HuH-7 (cell line): ENCODE data around the gene SMAD1.

Experiments used
- DNase-seq: peaks from one replicate; pipeline ENCODE4 v3.0.0; 2011; ENCODE audit warnings: low spot score

SMAD1 gene

DNA sequence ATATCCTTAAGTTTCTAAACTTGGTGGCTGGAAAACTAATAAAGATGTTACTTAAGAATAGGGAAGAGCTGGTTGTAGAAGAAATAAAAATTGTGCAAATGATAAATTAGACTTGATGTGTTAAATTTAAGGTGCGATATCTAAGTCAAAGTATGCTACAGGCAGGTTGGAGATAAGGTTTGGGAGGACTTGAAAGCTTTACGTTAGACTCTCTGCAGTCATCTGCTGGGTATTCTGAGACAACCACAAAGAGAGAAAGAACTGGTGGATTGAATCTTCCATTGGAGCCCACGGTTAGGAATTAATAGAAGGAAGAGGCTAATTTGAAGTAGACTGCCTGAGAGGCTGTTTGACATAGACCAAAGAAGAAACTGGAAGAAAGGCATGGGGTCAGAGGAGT lies 7.9 kb downstream of the SMAD1 start:
- DNase-seq, result no peak

DNA sequence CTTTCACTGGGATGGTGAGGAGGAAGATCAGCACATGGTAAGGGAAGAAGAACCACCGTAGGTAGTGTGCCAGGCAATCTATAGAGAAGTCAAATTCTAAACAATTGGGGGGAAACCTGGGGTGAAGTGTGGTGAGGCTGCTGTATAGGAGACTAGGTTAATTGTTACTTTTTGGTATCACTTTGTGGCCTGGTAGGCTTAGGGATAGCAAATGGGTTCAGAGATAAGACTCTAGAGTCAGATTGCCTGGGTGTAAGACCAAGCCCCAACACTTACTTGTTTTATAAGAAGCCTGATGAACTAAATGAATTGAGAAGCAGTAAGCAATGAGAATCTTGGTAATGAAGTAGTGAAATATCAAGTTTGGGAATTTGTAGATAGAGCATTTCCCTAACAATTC lies 8.7 kb downstream of the SMAD1 start:
- no peak for DNase-seq

DNA sequence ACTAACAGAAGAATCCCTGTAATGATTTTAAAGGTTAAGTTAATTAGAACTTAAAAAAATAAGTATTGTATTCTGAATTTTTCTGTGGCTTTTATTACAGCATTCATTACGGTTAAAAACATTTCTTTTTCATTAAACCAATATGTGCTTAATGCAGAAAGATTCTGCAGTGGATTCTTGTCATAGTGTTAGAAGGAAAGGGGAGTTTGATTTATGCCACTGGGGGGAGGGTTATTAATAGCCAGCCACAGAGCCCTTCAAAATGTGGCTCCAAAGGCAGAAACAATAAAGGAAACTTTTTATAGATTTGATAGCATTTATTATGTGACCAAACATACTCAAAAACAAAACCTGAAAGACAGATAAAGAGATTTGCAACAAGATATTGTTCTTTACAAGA lies 9.1 kb downstream of the SMAD1 start:
- DNase-seq, result no peak

DNA sequence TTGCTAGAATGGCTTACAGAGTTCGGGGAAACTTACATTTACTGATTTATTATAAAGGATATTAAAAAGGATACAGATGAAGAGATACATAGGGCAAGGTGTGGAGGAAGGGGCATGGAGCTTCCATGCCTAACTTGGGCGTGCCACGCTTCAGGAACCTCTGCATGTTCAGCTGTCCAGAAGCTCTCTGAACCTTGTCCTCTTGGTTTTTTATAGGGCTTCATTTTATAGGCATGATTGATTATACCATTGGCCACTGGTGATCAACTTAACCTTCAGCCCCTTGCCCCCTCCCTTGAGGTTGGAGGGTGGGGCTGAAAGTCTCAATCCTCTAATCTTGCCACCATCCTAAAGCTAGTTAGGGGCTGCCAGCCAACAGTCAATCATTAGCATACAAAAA lies 10.7 kb downstream of the SMAD1 start:
- no peak for DNase-seq

DNA sequence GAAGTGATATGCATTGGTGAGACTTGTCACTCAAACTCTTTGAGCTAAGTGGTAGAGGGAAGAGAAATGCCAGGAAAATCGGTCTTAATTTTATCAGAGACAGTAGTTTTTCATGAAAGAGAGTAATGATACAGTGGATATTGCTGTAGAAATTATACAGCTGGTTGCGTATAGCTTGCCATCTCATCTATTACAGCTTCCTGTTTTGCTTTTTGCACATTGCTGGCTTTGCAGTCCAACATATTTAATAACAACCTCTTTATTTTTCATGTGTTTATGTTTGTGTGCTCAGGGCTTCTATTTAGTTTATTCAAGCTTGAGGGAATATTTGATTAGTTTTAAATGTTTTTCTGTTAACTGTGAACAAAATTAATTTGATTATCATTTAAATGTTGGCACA lies 11.5 kb downstream of the SMAD1 start:
- no peak for DNase-seq

DNA sequence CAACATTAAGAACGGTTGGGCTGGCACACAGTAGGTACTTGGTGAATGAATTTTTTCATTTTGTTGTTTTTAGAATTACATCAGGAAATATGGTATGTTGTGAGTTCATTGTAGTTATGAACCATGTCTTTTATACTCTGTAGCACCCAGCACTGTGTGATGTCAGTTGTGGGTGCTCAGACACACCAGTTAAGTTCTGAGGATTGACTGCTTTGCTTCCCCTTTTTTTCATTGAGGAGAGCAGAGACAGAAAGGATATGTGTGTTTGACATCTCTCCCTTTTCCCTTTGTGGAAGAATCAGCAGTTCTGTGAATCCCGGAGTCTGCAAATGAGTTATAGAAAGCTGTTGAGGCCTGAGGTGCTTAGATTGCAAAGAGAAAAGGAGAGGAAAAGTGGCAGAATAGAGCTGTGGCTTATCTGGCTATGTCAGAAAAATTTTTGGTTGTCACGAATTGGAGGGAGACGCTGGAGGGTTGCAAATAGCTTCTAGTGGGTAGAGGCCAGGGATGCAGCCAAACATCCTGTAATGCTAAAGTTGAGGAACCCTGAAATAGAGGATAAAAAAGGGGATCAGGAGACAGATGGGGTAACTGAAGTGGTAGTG lies 13.1 kb downstream of the SMAD1 start:
- DNase-seq, result no peak

DNA sequence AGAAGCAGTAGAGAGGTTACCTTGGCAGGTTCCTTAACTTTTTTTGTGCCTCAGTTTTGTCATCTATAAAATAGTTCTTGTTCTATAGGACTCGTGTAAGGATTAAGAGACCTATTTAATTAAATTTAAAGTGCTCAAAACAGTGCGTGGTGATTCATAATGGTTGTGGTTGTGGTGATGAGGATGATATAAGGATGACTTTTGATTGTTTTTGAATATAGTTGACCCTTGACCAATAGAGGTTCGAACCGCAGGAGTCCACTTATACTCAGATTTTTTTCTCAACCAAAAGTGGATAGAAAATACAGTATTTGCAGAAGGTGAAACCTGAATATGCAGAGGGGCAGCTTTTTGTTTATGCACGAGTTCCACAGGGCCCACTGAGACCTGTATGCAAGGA lies 14.6 kb downstream of the SMAD1 start:
- DNase-seq, result no peak

DNA sequence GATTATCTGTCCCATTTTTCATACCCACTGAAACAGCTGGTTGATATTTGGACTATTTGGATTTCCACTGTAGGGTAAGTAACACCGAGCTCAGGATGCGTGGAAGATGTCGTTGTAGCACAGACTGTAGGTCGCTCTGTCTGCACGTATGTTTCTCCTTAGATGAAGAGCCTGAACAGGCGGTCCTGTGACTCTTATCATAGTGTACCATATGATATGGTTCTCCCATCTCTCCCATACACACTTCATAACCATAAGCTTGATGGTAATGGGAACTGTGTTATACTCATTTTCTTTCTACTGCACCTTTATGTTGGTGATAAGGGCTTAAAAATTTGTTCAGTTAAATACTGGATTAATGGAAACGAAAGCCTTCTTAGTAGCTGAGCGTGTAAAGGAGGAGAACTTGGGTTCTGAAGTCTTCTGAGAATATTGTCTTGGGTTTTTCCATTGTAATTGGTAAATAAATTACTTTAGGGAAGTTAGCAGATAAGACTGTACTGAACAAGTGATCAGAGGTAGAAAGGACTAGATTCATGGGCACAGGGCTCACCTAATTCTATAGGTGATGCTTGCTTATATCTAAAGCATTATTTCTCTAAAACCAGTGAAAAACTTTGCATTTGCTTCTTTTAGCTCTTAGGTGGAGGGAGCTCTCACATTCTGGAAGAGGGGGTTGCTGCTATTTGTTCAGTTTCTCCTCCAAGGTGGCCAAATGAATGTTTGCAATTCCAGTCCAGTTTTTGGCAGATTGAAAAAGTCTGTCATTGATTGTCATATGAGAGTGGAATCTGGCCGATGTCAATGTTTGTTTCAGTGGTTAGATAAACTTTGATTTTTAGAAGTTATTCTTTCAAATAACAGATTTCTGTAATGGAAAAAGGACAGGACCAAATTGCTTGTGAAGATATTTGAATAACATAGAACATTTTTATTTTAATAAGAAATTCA lies 15.8 kb downstream of the SMAD1 start:
- no peak for DNase-seq

DNA sequence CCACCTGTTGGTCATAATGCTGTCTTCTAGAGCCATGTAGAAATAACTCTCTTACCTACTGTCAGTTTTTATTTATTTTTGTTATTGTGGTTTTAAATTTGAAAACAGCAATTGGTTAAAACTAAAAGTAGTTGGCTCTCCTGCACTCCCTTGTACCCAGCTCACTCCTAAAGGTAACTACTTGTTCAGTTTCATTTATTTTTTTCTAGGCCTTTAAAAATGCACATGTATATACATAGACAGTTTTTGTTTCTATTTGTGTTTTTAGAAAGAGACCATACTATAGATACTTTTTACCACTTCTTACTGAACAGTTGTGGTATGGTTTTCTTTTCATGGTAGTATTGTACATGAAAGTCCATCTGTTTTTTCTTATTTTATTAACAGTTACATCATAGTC lies 16.8 kb downstream of the SMAD1 start:
- DNase-seq, result no peak

DNA sequence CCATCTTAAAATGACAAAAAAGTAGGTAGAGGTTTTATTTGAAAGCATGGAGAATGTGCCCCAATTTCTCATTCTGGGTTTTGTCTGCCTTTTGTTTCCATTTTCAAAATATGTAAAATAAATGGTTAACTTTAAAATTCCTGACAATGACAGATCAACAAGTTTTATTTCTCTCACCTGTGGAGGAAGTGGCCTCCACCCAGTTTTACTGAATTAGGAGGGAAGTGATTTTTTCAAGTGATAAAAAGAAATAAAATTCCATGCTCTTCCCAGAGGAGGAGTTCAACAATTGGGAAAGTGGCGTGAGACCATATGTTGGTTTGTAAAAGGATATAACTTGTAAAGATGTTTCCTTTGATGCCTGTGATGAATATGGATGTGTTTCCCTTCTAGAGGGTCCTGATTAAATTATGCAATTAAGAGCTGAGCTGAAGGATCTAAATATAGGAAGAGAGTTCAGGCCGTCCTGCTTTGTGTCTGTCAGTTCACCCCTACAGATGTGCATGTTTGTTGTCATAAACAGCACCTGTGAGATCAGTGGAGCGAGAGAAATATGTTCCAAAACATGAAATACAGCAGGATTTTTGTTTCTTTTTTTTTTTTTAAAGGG lies 19.5 kb downstream of the SMAD1 start:
- no peak for DNase-seq

DNA sequence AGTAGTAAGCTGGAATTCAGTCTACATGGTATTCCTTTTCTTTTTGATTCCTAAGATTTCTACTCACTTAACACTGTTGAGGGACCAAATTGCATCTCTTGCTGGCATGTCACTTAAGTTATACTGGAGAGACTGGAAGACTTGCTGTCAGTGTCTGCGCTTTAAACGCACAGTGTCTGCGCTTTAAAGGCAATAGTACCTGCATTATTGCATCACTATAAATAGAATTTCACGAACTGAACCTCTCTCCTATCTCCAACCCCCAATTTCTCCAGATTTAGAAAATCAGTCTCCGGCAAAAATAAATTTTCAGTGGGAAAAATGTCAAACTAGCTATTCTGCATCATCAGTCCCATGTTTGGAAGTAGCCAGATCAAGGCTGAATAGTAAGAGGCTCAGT lies 21.2 kb downstream of the SMAD1 start:
- DNase-seq, result no peak

DNA sequence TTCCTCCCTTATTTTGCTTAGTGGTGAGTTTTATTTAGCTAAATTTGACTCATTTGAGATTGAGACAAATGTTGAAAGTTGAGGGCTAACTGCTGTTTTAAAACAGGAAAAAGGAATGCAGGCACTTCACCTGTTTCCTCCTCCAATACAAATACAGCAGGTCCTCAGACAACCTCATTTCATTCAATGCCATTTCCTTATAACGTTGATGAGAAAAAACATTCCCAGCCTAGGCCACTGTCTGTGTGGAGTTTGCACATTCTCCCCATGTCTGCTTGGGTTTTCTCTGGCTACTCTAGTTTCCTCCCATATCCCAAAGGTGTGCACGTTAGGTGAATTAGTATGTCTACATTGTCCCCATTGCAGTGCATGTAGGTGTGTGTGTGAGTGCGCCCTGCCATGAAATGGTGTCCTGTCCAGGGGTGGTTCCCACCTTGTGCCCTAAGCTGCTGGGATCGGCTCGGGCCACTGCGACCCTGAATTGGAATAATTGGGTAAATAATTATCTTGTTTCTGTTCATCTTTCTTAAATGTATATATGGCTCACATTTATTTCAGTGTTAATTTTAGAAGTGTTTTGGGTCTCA lies 21.9 kb downstream of the SMAD1 start:
- no peak for DNase-seq

DNA sequence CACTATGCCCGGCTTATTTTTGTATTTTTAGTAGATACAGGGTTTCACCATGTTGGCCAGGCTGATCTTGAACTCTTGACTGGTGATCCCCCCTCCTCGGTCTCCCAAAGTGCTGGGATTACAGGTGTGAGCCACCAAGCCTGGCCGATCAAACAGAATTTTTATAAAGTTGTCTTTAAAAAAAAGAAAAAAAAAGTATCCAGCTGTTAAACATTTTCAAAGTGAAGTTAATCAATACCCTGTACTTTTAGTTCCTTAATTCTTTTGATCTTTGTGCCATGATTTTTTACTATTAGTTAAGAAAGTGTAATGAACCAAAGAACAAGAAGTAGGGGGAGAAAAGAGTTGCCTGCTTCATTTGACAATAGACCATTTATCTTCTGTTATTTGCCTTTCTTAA lies 24.3 kb downstream of the SMAD1 start:
- no peak for DNase-seq

DNA sequence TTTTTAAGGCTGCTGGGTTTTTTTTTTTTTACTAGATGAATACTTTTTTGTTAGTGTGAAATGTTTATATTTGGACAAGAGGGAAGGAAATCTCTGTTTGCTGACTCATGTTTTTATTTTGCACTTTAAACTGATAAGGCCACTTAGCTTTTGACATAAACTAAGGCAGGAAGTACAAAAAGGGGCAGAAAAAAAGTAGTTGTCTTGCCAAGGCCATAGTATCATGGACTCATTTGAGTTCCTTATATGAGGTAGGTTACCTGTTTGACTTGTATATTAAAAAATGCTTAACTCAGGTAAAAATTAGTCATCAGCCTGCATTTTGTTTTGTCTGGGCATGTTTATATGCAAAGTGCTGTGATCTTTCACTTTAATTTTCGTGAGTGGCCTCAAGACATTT lies 26.0 kb downstream of the SMAD1 start:
- no peak for DNase-seq

DNA sequence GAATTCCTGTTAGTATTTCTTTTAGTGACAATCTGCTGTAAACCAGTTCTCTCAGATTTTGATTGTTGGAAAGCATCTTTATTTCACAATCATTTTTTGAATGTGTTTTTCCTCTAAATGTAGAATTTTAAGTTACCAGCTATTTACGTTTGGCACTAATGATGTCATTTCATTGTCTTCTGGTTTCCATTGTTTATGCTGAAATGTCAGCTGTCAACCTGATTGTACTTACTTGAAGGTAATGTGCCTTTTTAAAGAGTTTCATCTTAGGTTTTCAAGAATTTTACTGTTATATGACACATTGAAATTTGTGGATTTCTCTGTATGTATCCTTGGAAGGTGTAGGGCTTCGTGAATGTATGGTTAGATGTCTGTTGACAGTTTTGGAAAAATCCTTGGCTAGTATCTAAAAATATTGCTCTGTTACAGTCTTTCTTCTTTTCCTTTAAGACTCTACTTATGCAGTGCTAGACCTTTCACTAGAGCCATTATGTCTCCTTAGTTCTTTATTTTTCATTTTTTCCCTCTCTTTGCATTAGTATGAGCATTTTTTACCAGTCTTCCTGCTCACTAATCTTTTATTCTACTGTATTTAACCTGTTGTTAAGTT lies 30.4 kb downstream of the SMAD1 start:
- DNase-seq, result no peak

DNA sequence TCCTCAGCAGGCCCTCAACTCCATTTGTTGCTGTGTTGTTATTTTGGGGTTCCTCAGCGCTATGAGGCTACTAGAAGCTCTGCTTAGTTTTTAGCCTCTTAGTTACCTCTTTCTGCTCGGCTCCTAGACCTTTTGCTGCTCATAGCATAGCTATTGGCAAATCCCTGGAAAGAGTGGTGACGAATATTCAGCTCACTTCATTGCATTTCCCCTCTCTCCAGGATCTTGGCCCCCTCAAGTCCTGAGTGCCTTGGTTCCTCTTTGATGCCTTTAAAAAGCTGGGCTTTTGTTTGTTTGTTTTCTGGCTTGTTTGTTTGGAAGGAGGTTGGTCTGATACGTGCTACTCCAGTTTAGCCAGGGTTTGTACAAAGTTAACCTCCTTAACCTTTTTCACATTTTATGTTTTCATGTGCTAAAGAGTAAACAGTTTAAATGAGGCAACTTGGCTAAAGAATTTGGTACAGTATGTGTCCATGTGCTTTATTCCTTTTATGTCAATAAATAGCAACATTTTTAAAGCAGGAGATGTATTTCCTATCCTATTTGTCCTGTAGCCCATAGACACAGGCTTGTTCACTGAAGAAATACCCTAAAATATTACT lies 31.5 kb downstream of the SMAD1 start:
- no peak for DNase-seq

DNA sequence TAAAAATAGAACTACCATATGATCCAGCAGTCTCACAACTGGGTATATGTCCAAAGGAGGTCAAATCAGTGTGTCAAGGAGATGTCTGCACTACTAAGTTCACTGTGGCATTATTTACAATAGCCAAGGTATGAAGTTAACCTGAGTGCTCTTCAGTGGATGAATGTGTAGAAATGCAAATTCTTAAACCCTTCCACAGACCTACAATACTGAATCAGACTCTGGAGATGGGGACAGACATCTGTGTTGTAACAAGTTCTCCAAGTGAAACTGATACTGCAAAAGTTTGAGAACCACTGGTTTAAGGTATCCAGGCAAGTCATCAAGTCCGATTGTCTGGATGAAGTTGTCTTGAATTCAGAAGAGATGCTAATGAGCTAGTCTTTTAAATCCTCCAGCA lies 38.5 kb downstream of the SMAD1 start:
- DNase-seq, result no peak

DNA sequence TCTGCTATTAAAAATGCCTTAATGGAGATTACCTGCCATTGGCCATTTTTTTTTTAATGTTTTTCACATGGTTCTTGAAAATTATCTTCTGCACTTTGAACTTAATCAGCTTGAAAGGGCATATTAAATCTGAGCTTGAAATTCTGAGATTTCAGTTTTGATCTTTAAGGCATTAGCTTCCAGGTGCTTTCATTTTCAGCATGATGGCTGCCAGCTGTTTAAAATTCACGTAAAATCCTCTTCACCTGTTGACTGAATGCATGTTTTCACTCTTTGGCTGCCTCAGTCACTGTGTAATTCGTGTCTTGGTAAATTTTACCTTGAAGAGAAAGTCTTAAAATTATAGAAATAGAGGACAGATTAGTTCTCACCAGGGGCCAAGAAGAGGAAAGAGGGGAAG lies 39.6 kb downstream of the SMAD1 start:
- no peak for DNase-seq

DNA sequence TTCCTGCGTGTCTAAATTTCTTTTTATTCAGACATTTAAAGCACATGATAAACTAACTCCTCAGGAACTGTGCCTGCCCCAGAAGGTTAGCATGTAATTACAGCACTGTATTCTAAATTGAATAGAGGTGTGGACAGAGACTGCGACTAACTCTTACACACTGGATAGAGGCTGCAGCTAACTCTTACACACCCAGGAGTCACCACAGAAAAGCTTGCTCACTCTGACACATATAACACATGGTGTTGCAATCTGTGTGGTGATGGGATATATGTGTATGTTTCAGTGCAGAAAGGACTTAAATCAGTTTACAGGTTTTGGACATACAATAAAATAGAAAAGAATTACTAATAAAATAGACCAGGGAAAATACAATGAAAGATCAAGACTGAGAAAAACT lies 41.5 kb downstream of the SMAD1 start:
- DNase-seq, result no peak

DNA sequence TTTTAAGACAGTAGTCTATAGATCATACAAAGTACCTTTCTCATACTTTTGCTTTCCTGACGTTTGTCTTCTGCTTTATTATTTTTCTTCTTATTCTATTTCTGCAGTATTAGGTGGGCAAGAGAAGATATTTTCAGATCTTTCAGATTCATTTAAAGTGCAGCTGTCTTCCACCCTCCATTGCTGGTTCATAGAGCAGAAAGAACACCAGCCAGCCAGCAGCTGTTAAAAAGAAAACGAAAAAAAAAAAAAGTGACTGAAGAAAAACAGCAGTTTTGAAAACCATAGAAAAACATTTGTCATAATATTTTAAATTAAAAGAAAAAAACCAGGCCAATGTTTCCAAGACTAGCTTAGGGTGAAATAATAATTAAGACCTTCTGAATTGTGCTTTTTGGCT lies 42.9 kb downstream of the SMAD1 start:
- no peak for DNase-seq

DNA sequence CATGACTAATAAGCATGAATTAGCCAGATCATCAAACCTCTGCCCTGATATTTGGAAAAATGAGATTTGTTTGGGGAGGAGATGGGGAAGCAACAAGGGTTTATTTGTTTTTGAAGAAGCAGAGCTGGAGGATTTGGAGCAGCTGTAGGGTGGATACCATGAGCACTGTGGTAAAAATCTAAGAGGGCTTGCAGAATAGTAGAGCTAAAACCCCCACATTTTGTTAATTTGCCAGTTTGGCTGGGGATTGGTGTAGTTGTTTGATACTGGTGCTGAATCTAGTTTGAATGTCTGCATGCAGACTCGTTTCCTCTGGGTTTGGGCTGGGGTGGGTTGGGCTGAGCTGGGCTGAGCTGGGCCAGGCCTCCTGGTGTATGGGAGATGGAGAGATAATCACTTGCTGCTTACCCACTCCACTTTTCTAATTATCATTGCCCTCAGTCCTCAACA lies 43.7 kb downstream of the SMAD1 start:
- DNase-seq, result no peak

DNA sequence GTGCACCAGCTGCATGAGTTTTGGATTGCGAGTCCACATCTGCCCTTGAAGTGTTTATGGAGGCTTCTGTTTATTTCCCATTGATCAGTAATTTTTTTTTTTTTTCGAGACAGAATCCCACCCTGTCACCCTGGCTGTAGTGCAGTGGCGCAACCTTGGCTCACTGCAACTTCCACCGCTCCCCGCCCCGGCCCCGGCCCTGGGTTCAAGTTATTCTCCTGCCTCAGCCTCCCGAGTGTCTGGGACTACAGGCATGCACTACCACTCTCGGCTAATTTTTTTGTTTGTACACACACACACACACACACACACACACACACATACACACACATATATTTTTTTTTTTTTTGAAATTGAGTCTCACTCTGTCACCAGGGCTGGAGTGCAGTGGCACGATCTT lies 46.1 kb downstream of the SMAD1 start:
- no peak for DNase-seq
